ENCODE measurements around the gene TGM3.

DNA sequence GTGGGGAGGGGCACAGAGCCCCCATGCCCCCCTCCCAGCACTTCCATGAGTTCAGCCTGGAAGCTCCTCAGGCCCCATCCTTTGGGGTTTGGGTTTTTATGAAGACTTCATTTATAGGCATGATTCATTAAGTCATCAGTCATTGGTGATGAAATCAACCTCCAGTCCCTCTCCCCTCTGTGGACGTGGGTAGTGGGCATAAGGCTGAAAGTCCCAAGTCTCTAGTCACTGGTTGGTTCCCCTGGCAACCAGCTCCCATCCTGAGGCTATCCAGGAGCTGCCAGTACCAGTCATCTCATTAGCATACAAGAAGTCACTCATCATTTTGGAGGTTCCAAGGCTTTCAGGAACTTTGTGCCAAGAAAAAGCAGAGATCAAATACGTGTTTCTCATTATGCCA lies 9.2 kb downstream of the TGM3 start:
- TF ChIP-seq, protein P1, sequence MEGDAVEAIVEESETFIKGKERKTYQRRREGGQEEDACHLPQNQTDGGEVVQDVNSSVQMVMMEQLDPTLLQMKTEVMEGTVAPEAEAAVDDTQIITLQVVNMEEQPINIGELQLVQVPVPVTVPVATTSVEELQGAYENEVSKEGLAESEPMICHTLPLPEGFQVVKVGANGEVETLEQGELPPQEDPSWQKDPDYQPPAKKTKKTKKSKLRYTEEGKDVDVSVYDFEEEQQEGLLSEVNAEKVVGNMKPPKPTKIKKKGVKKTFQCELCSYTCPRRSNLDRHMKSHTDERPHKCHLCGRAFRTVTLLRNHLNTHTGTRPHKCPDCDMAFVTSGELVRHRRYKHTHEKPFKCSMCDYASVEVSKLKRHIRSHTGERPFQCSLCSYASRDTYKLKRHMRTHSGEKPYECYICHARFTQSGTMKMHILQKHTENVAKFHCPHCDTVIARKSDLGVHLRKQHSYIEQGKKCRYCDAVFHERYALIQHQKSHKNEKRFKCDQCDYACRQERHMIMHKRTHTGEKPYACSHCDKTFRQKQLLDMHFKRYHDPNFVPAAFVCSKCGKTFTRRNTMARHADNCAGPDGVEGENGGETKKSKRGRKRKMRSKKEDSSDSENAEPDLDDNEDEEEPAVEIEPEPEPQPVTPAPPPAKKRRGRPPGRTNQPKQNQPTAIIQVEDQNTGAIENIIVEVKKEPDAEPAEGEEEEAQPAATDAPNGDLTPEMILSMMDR (conservative IDR thresholded peaks at IDR 0.05; ENCODE audit: low read depth in 2 of 2): no peak
- TF ChIP-seq EZH2phosphoT487 (IDR thresholded peaks at IDR 0.05; ENCODE audit: unreplicated experiment): no peak
- TF ChIP-seq EZH2 (IDR thresholded peaks at IDR 0.05; ENCODE audit: low read depth, unreplicated experiment): no peak
- TF ChIP-seq, protein P2, sequence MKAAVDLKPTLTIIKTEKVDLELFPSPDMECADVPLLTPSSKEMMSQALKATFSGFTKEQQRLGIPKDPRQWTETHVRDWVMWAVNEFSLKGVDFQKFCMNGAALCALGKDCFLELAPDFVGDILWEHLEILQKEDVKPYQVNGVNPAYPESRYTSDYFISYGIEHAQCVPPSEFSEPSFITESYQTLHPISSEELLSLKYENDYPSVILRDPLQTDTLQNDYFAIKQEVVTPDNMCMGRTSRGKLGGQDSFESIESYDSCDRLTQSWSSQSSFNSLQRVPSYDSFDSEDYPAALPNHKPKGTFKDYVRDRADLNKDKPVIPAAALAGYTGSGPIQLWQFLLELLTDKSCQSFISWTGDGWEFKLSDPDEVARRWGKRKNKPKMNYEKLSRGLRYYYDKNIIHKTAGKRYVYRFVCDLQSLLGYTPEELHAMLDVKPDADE (IDR thresholded peaks at IDR 0.05): no peak
- TF ChIP-seq POLR2AphosphoS5 (IDR thresholded peaks at IDR 0.05; ENCODE audit: low read depth): no peak
- TF ChIP-seq, protein P3, sequence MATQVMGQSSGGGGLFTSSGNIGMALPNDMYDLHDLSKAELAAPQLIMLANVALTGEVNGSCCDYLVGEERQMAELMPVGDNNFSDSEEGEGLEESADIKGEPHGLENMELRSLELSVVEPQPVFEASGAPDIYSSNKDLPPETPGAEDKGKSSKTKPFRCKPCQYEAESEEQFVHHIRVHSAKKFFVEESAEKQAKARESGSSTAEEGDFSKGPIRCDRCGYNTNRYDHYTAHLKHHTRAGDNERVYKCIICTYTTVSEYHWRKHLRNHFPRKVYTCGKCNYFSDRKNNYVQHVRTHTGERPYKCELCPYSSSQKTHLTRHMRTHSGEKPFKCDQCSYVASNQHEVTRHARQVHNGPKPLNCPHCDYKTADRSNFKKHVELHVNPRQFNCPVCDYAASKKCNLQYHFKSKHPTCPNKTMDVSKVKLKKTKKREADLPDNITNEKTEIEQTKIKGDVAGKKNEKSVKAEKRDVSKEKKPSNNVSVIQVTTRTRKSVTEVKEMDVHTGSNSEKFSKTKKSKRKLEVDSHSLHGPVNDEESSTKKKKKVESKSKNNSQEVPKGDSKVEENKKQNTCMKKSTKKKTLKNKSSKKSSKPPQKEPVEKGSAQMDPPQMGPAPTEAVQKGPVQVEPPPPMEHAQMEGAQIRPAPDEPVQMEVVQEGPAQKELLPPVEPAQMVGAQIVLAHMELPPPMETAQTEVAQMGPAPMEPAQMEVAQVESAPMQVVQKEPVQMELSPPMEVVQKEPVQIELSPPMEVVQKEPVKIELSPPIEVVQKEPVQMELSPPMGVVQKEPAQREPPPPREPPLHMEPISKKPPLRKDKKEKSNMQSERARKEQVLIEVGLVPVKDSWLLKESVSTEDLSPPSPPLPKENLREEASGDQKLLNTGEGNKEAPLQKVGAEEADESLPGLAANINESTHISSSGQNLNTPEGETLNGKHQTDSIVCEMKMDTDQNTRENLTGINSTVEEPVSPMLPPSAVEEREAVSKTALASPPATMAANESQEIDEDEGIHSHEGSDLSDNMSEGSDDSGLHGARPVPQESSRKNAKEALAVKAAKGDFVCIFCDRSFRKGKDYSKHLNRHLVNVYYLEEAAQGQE (IDR thresholded peaks at IDR 0.05; ENCODE audit: unreplicated experiment): no peak
- TF ChIP-seq, protein P4, sequence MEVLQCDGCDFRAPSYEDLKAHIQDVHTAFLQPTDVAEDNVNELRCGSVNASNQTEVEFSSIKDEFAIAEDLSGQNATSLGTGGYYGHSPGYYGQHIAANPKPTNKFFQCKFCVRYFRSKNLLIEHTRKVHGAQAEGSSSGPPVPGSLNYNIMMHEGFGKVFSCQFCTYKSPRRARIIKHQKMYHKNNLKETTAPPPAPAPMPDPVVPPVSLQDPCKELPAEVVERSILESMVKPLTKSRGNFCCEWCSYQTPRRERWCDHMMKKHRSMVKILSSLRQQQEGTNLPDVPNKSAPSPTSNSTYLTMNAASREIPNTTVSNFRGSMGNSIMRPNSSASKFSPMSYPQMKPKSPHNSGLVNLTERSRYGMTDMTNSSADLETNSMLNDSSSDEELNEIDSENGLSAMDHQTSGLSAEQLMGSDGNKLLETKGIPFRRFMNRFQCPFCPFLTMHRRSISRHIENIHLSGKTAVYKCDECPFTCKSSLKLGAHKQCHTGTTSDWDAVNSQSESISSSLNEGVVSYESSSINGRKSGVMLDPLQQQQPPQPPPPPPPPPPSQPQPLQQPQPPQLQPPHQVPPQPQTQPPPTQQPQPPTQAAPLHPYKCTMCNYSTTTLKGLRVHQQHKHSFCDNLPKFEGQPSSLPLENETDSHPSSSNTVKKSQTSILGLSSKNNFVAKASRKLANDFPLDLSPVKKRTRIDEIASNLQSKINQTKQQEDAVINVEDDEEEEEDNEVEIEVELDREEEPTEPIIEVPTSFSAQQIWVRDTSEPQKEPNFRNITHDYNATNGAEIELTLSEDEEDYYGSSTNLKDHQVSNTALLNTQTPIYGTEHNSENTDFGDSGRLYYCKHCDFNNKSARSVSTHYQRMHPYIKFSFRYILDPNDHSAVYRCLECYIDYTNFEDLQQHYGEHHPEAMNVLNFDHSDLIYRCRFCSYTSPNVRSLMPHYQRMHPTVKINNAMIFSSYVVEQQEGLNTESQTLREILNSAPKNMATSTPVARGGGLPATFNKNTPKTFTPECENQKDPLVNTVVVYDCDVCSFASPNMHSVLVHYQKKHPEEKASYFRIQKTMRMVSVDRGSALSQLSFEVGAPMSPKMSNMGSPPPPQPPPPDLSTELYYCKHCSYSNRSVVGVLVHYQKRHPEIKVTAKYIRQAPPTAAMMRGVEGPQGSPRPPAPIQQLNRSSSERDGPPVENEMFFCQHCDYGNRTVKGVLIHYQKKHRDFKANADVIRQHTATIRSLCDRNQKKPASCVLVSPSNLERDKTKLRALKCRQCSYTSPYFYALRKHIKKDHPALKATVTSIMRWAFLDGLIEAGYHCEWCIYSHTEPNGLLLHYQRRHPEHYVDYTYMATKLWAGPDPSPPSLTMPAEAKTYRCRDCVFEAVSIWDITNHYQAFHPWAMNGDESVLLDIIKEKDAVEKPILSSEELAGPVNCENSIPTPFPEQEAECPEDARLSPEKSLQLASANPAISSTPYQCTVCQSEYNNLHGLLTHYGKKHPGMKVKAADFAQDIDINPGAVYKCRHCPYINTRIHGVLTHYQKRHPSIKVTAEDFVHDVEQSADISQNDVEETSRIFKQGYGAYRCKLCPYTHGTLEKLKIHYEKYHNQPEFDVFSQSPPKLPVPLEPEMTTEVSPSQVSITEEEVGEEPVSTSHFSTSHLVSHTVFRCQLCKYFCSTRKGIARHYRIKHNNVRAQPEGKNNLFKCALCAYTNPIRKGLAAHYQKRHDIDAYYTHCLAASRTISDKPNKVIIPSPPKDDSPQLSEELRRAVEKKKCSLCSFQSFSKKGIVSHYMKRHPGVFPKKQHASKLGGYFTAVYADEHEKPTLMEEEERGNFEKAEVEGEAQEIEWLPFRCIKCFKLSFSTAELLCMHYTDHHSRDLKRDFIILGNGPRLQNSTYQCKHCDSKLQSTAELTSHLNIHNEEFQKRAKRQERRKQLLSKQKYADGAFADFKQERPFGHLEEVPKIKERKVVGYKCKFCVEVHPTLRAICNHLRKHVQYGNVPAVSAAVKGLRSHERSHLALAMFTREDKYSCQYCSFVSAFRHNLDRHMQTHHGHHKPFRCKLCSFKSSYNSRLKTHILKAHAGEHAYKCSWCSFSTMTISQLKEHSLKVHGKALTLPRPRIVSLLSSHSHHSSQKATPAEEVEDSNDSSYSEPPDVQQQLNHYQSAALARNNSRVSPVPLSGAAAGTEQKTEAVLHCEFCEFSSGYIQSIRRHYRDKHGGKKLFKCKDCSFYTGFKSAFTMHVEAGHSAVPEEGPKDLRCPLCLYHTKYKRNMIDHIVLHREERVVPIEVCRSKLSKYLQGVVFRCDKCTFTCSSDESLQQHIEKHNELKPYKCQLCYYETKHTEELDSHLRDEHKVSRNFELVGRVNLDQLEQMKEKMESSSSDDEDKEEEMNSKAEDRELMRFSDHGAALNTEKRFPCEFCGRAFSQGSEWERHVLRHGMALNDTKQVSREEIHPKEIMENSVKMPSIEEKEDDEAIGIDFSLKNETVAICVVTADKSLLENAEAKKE (CRISPR knock-in tag; IDR thresholded peaks at IDR 0.05): no peak
- no peak for TF ChIP-seq CREB1 (CRISPR knock-in tag; IDR thresholded peaks at IDR 0.05; ENCODE audit: low read depth)
- TF ChIP-seq STAT1 (IDR thresholded peaks at IDR 0.05; ENCODE audit: unreplicated experiment): no peak
